Stromal cell of bone marrow (primary cell): ENCODE data around the gene ATP6V1B1.
A peak's percentile ranks its signal among the peaks of the same experiment; 100 is the strongest.

ENCODE experiments used
- DNase-seq: peaks from one replicate; pipeline ENCODE4 v3.0.0-alpha.2; 2012; ENCODE audit warnings: low read depth

The ATP6V1B1 gene

DNA sequence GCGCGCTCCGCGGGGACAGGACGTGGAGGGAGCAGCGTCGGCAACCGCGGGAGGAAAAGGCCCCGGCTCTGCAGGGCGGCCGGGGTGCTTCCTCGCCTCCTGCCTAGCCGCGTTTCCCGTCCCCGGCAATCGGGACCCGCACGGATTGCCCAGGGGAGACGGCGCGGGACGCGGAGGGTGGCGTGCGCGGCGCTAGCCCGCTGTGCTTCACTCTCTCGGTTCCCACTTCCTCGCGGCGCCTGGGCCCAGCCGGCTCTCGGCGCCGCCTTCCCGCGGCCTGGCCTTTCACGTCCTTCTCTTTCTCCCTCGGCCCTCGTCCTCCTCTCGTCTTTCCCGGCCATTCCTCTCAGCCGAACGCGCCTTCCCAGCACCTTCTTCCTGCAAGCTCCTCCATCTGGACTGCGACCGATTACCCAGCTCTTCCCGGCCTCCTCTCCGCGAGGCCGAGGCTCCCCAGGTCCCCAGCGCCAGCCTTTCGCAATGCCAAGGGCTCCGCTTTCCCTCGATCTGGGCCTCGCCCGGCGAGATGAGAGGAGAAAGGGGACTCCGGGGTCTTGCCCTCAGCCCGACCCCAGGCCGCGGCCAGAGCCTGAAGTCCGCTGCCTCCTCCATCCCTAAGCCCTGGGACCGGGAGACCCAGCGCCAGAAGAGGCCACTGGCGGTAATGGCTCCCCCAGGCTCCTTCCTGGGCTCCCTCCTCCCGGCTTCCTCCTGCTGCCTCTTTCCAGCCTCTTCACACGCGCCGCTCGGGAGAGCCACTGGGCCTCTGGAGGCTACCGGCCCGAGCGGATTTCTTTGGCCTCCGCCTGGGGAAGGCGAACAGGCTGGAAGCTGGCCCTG is 34.3 kb upstream of the ATP6V1B1 start:
- DNase-seq = no peak

DNA sequence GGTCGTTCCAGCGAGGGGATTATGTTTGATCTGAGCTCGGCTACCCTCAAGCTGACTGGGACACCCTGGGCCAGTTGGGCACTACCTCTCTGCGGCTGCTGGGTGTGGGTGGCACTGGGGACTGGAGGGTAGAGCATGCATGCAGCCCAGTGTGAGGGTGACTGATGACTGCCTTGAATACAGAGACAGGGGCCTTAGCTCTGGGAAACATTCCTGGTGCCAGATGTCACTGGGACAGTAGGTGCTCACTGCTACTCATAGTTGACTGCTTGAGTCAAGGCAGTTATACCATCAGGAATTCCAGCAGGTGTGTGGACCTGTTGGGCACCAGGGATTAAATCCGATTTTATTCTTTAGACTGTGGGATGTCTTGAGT is 33.6 kb upstream of the ATP6V1B1 start:
- no peak for DNase-seq

DNA sequence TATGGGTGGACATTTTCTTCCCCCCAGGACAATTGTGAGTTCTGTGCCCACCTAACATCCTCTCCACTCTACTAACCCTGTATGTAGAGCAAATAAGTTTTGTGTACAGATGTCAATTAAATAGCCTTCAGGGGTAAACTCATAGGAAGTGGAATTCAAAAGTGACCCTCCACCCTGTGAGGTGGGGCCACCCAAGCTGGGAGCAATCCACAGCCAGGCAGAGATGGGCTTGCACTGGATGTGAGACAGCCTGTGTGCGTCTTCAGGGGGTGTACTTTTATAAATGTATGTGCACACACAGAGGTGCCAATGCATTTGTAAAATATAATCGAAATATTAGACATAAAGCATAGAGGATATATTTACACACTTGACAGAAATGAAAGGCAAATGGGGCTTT is 33.1 kb upstream of the ATP6V1B1 start:
- no peak for DNase-seq

- no peak for DNase-seq
These were observed 32.5 kb upstream of the ATP6V1B1 start for GRCh38 chr2:70903171-70903570.

DNA sequence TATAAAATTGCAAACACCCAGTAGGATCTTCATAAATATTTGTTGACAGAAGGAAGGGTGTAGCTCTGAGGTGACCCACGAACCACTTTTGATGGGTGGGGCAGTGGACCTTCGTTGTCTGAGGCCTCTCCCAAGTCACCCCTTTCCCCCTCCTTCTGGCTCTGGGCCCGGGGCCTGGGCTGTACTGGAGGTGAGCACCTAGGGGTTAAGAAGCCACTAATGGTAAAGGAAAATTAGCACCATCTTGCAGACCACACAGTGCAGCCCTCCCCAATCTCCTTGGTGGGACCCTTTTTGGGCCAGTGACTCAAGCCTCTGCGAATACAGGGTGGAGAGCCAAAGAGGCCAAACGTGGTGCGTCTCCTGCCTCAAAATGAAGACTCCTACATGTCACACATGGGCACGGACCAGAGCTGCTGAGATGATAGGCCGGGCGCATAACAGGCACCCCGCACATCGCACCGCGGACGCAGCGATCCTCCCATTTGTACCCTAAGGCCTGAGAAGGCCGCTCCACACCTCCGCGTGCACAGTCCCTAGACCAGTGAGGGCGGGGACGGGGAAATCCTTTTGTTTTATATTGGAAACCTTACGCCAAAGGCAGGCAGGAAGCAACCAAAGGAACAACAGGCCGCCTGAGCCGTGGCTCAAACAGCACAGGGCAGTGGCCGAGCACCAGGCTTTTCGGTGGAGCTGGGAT is 31.9 kb upstream of the ATP6V1B1 start:
- DNase-seq = no peak

GRCh38 chr2:70904371-70905216 is 31.1 kb upstream of the ATP6V1B1 start:
- no peak for DNase-seq

DNA sequence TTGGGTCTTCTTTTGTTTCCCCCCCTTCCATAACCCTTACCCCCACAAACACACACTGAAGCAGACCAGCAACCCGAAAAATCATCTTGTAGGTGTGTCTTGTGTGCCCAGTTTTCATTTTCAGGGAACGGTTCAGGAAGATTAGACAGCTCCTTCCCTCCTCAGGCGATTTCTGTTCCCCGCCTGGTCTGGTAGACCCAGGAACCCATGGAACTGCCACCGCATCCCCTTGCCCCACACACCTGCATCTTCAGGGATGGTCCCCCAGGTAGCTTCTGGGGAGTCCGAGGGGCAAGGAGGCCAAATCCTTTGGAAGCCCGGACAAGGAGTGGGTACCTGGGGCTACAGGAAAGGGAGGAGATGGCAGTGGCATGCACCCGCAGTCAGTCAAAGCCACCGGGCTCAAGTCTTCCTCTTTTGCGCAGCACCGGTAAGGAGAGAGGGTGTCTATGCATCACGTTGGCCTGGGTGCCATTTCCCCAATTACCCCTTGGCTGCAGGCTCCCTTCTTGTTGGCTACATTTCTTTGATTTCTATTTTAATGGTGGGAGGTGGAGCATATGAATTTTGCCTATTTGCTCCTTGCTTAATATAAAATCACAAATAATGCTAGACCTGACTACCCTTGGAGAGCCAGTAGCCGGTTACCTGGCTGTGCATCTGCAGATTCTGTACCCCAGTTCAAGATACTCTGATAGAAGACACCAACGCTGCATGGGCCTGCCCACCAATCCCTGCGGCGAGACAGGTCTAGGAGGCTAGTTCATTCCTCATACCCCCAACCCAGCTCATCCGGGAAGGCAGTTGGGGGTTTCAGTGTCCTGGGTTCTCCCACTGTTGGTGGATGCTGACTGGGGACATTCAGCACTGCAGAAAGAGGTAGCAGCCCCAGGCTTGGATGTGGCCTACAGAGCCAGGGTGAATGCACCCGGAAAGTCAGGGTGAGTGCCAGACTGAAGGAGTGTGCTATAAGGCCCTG is 30.0 kb upstream of the ATP6V1B1 start:
- DNase-seq = no peak

DNA sequence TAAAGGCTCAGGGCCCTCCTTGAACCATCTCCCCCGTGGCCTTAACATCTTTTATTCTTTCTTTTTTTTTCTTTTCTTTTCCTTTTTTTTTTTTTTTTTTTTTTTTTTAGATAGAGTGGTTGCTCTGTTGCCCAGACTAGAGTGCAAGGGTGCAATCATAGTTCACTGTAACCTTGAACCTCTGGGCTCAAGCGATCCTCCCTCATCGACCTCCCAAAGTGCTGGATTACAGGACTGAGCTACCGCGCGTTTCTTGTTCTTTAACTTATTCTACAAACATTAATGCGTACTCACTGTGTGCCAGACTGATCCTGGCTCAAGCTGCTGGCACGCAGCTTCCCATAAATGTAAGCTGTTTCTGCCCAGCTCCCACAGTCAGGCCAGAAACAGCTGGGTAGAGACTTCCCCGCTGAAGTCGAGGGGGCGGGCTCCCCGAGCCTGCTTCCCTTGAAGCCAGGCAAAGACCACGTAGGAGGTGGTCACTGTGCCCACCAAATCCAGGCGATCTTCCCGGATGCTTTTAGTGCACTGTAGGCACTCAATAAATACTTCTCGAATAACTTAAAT is 29.2 kb upstream of the ATP6V1B1 start:
- no peak for DNase-seq

DNA sequence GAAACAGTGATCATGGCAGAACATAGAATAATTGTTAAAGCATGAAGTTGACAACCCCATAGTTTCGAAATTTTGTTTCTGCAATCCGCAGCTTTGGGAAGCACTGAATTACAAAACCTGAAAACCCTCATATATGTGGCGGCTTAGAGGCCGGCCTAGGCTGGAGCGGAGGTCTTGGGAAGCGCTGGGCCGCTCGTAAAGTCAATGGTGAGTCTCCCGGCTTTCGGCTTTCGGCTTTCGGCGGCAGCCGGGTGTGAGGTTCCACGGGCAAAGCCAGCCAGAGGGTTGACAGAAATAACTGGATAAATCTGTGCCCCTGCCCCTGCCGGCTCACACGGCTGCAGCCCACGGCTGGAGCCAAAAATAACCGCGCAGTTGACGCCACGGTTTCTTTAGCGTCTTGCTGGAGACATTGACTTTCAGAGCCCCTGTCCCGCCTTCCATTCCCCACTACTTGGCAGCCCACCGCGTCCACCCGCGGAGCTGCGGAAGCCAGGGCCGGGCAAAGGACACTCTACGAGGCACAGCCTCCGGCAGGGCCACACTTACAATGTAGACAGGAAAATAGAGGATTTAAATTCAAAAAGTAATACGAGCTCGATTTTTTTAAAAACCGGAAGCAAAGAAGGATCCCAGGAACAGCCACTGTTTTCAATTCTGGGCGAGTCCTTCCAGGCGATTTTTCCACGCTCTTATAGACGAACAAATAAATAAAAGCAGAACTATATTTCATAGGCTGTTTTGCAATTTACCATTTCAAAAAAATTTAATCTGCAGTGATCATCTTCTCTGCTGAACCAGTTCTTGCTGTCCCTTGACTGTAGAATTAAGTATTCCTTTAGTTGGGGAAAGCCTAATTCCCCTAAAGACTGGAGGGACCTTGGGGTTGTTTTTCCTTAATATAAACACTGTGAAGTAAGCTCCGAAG is 28.3 kb upstream of the ATP6V1B1 start:
- DNase-seq = no peak

GRCh38 chr2:70916291-70916690 is 19.4 kb upstream of the ATP6V1B1 start:
- DNase-seq = no peak

- no peak for DNase-seq
These were observed 17.7 kb upstream of the ATP6V1B1 start for GRCh38 chr2:70918016-70918415.

DNA sequence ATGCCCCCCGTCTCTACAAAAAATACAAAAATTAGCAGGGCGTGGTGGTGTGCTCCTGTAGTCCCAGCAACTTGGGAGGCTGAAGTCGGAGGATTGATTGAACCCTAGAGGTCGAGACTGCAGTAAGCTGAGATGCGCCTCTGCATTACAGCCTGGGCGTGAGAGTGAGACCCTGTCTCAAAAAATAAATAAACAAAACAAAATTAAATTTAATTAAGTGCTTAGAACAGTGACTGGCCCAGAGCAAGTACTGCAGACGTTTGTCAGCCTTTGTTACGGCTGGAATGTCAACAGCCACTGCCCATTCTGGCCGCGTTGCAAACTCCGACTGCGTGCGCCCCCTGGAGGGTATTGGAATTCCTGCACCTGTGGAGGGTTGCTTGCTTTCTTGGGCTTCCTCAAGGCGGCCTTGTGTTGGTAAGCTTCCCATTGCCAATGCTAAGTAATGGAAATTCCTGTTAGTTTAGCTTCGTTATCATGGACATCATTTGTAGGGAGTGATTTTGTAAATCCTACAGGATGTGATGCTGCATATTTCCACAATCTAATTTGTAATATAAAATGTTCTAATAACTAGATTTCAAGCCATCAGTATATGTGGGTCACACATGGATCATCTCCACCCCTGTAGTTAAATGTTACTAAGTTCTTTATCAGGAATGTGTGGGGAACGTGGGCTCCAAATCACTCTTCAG is 15.9 kb upstream of the ATP6V1B1 start:
- peak; percentile 49 for DNase-seq

GRCh38 chr2:70920367-70920715 is 15.4 kb upstream of the ATP6V1B1 start:
- no peak for DNase-seq

DNA sequence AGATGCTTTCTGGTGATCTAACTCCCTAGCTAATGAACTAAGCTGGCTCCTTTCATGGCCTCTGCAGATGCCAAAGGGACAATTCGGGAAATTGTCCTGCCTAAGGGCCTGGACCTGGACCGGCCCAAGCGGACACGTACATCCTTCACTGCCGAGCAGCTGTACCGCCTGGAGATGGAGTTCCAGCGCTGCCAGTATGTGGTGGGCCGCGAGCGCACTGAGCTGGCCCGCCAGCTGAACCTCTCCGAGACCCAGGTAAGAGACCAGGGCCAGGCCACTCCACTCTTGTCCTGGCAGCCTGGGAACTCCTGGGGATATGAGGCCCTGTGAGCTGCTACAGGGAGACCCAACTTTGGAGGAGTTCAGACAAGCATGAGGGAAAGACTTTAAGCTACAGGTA is 14.7 kb upstream of the ATP6V1B1 start:
- DNase-seq = no peak

DNA sequence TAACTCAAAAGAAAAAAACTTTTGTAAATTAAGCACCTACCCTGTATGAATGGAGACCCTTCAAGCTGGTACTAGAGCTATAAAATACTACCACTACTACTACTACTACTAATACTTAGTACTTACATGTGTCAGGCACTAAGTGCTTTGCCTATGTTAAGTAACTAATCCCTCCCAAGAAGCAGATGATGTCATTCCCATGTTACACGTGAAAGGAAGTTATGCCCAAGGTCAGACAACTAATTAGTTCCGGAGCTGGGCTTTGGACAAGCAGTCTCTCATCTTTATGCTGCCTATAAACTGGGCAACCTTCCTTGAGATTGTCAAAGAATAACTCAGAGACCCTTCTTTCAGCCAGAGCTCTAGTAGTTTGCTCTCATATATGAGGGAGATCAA is 13.9 kb upstream of the ATP6V1B1 start:
- DNase-seq = no peak

DNA sequence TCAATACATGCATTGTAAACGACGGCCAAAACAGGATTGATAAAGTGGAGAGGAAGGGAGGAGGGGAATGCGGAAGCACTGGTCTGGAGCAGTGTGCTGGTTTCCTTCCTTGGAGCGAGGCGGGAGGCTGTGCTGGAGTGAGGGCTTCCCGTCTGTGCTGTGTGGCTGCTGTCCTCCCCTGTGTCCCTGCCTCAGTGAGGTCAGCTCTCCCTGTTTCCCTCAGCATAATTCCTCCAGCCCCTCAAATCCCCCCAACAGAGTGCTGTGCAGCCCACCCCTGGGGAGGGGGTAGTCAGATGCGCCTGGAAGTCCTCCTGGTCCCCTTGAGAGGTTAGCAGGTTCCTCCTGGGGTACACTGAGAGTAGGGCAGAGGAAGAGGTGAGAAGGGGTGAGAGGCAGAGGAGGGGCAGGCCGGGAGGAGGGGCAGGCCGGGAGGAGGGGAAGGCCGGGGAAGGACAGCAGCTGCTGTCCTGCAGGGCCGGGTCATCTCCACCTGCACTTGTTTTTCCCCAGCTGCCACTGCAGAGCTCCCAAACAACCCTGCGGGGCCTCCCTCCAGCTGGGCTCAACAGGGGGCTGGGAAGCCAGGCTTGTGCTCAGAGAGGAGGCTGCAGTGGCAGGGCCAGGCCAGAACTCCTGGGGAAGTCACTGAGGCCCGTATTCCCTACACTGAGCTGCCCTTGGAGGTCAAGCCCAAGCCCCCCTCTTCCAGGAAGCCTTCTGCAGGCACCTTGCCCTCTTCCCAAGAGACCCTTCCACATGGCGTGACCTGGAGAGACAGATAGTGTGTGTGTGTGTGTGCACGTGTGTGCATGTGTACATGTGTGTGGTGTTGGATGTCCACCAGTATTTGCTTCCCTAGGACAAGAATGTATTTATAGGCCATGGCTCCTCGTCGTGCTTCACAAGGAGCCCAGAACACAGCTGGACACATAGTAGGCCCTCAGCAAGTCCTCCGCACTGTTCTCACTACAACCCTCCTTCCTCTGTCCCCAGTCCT is 13.2 kb upstream of the ATP6V1B1 start:
- DNase-seq = no peak

- no peak for DNase-seq
These were observed 12.2 kb upstream of the ATP6V1B1 start for GRCh38 chr2:70923378-70924015.

DNA sequence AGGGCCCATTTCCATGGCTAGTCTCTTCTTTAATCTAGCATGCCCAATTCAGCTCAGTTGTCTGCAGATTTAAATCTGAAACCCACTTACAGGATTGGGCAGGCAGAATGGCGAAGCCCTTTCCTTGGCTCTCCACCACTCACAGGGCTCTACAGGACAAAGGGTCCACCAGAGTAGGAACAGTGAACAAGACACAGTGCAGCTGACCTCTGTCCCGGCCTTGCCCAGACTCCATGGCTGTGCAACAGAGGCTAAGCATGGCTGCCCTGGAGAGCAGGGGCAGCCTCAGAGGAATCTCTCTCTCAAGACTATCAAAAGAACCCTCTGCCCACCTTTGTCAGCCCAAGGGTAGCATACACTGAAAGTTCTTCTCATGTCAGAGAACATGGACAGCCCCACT is 9.7 kb upstream of the ATP6V1B1 start:
- DNase-seq = no peak
